Ishikawa (cell line): ENCODE measurements around the gene TUB.

Source experiments
- CEBPB ChIP-seq: IDR thresholded peaks from 2 replicates; pipeline ENCODE4 v1.6.1; 2012
- CREB1 ChIP-seq: IDR thresholded peaks from 2 replicates; pipeline ENCODE4 v1.6.1; 2012; ENCODE audit warnings: low read depth
- EGR1 ChIP-seq: IDR thresholded peaks from 2 replicates; pipeline ENCODE4 v1.6.1; 2012
- EP300 ChIP-seq: IDR thresholded peaks from 2 replicates; pipeline ENCODE4 v1.6.1; 2012; ENCODE audit warnings: borderline replicate concordance
- MAX ChIP-seq: IDR thresholded peaks from 2 replicates; pipeline ENCODE4 v1.6.1; 2012
- NFIC ChIP-seq: IDR thresholded peaks from 2 replicates; pipeline ENCODE4 v1.6.1; 2012
- RAD21 ChIP-seq: IDR thresholded peaks from 2 replicates; pipeline ENCODE4 v1.6.1; 2012; ENCODE audit warnings: low read depth
- REST ChIP-seq: IDR thresholded peaks from 2 replicates; pipeline ENCODE4 v1.6.1; 2012; ENCODE audit warnings: low read depth, mild to moderate bottlenecking
- TAF1 ChIP-seq: IDR thresholded peaks from 2 replicates; pipeline ENCODE4 v1.6.1; 2012; ENCODE audit warnings: low read depth, mild to moderate bottlenecking
- TCF12 ChIP-seq: IDR thresholded peaks from 2 replicates; pipeline ENCODE4 v1.6.1; 2012; ENCODE audit warnings: low read depth
- USF1 ChIP-seq: IDR thresholded peaks from 2 replicates; pipeline ENCODE4 v1.6.1; 2012
- YY1 ChIP-seq: IDR thresholded peaks from 2 replicates; pipeline ENCODE4 v1.6.1; 2012; ENCODE audit warnings: low read depth
- ZBTB7A ChIP-seq: IDR thresholded peaks from 2 replicates; pipeline ENCODE4 v1.6.1; 2012; ENCODE audit warnings: low read depth

- no peak for TF ChIP-seq CEBPB
- no peak for TF ChIP-seq REST
- TF ChIP-seq TAF1, result no peak
- no peak for TF ChIP-seq EGR1
- TF ChIP-seq USF1, result no peak
- TF ChIP-seq MAX, result no peak
- TF ChIP-seq YY1, result no peak
- TF ChIP-seq EP300, result no peak
- TF ChIP-seq NFIC, result no peak
- no peak for TF ChIP-seq RAD21
- no peak for TF ChIP-seq ZBTB7A
- no peak for TF ChIP-seq TCF12
- no peak for TF ChIP-seq CREB1
Observed at GRCh38 chr11:8127447-8127846, 46.4 kb downstream of the TUB start.
